ENCODE results near the gene OR6A2. TPM values are rescaled to one million over a fixed set of nuclear protein-coding genes. Genes with fewer than 3 reads are reported as not detected.

The OR6A2 gene
- total and polyA plus RNA-seq, 2 of the 8 experiments (the other 6 are each of a cell fraction or from before 2014, with no cell fraction given) = 0.14 to 0.20 TPM

DNA sequence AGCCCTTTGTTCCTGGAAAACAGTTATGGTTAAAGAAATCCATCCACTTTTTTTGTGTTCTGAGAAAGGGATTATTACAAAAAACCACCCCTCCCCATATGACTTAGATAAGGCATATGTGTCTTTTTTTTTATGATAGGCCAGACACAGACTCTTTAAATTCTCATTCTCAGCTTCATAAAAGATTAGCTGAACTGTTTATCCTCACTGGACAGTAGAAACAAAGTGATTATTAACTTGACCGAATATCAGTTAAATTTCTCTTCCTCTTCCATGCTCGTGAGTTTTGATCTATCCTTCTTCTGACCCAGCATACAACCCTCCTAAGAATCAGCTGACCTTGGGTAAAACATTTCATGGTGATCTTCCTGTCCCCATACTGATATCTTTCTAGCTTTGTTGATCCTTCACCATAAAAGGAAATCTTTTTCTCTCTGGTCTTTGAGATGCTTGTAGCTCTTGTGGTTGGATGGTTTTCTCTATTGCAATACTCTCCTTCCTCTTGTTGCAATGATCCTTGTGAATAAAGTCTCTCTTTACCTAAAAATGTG lies 53.9 kb downstream of the OR6A2 start:
- DNase-seq (ENCODE audit: low read depth in 1 of 2, low spot score in 2 of 2) (no peak), FAIRE-seq (no peak)
- Histone ChIP-seq H2BK5ac (ENCODE audit: low read depth, low read length) (no peak overlapping the region), H2BK15ac (ENCODE audit: low read length) (no peak overlapping the region), H2AFZ (ENCODE audit: low read length) (no peak overlapping the region), H4K5ac (ENCODE audit: insufficient read length, low read depth, low read length) (no peak overlapping the region), H3K9ac (replicated peaks in 1 of 4; ENCODE audit: extremely low read depth in 1 of 4, low read depth in 3 of 4, low read length in 3 of 4) (no peak overlapping the region), H3K23me2 (ENCODE audit: low read depth, low read length) (no peaks in the 10 kb centered on the region), H3K36me3 (ENCODE audit: control insufficient read depth in 2 of 4, insufficient read depth in 4 of 4, low read length in 3 of 4) (no peaks in the 10 kb centered on the region), H3K4me1 (replicated peaks in 1 of 4; ENCODE audit: control insufficient read depth in 3 of 4, insufficient read depth in 4 of 4, low read length in 3 of 4) (no peaks in the 10 kb centered on the region), H4K91ac (replicated peaks; ENCODE audit: insufficient read length, low read length) (no peak overlapping the region), H3K79me1 (ENCODE audit: low read depth, low read length) (no peaks in the 10 kb centered on the region), H2BK120ac (replicated peaks; ENCODE audit: low read depth, low read length) (no peak overlapping the region), H3K14ac (ENCODE audit: insufficient read length) (no peak overlapping the region), H3K27me3 (replicated peaks in 1 of 4; ENCODE audit: control insufficient read depth in 3 of 4, extremely low read depth in 1 of 4, insufficient read depth in 3 of 4, low read length in 3 of 4) (no peaks in the 10 kb centered on the region), H3K79me2 (ENCODE audit: control insufficient read depth in 1 of 2, insufficient read depth in 2 of 2, low read length in 2 of 2) (no peaks in the 10 kb centered on the region), H3K18ac (ENCODE audit: extremely low read depth, low read length) (no peak overlapping the region), H2BK20ac (ENCODE audit: low read length) (no peak overlapping the region), H3K4me2 (ENCODE audit: insufficient read depth in 1 of 2, low read depth in 2 of 2, low read length in 2 of 2) (no peak overlapping the region), H3K23ac (ENCODE audit: insufficient read length) (no peak overlapping the region), H4K8ac (ENCODE audit: extremely low read depth, insufficient read depth, low read length) (no peak overlapping the region), H3K4ac (replicated peaks; ENCODE audit: insufficient read length, low read depth, low read length) (no peak overlapping the region), H2BK12ac (ENCODE audit: low read depth, low read length) (no peak overlapping the region), H4K20me1 (replicated peaks in 1 of 2; ENCODE audit: control insufficient read depth in 1 of 2, insufficient read depth in 2 of 2, low read length in 2 of 2) (no peaks in the 10 kb centered on the region), H3K27ac (ENCODE audit: low read depth, low read length) (no peak overlapping the region), H3K4me3 (ENCODE audit: extremely low read depth in 1 of 4, insufficient read depth in 2 of 4, low read depth in 3 of 4, low read length in 4 of 4) (no peak overlapping the region), H3K56ac (replicated peaks; ENCODE audit: insufficient read length, low read depth, low read length) (no peak overlapping the region), H3K9me3 (ENCODE audit: insufficient read depth in 2 of 2, low read depth in 1 of 2, low read length in 1 of 2) (no peaks in the 10 kb centered on the region), H2AK5ac (ENCODE audit: low read depth, low read length) (no peak overlapping the region)
- 90% methylated on average over 2 of the region's 2 CpGs; no CpG with 5 or more reads in 1 of the 2 experiments for WGBS, 2 experiments (ENCODE audit: extremely low coverage in 1 of 2, insufficient coverage in 1 of 2, insufficient read length in 1 of 2, insufficient replicate concordance in 2 of 2, low coverage in 1 of 2, low lambda C conversion rate in 2 of 2, missing lambda C conversion rate in 1 of 2)
- ChIA-PET CTCF (ENCODE audit: partially characterized antibody) (interaction anchor here (1.4 to 7.8 kb wide), 3 partner anchors 7 to 25 kb away, joined by 3 to 86 read pairs (median 36); no protein-coding TSS in a partner anchor), POLR2A (ENCODE audit: partially characterized antibody) (interaction anchor here (0.7 kb wide), 1 partner anchor 25 kb away, joined by 3 read pairs; no protein-coding TSS in a partner anchor)
- TF ChIP-seq EZH2 (IDR thresholded peaks at IDR 0.05; ENCODE audit: low read depth, low read length, severe bottlenecking) = no peak
- TF ChIP-seq RBBP5 (IDR thresholded peaks at IDR 0.05; ENCODE audit: borderline replicate concordance, low read depth, low read length) = no peak
- TF ChIP-seq JUND (IDR thresholded peaks at IDR 0.05; ENCODE audit: low read length) = no peak
- no peak for TF ChIP-seq SP4 (IDR thresholded peaks at IDR 0.05; ENCODE audit: low read length)
- no peak for TF ChIP-seq TAF1 (IDR thresholded peaks at IDR 0.05; ENCODE audit: low read depth, low read length)
- no peak for TF ChIP-seq TEAD4 (IDR thresholded peaks at IDR 0.05; ENCODE audit: low read depth, low read length)
- TF ChIP-seq, protein P1, sequence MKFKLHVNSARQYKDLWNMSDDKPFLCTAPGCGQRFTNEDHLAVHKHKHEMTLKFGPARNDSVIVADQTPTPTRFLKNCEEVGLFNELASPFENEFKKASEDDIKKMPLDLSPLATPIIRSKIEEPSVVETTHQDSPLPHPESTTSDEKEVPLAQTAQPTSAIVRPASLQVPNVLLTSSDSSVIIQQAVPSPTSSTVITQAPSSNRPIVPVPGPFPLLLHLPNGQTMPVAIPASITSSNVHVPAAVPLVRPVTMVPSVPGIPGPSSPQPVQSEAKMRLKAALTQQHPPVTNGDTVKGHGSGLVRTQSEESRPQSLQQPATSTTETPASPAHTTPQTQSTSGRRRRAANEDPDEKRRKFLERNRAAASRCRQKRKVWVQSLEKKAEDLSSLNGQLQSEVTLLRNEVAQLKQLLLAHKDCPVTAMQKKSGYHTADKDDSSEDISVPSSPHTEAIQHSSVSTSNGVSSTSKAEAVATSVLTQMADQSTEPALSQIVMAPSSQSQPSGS (IDR thresholded peaks at IDR 0.05; ENCODE audit: low read length) = no peak
- no peak for TF ChIP-seq CBX5 (IDR thresholded peaks at IDR 0.05; ENCODE audit: low read depth, low read length)
- no peak for TF ChIP-seq BRCA1 (IDR thresholded peaks at IDR 0.05; ENCODE audit: low read depth, low read length)
- no peak for TF ChIP-seq TBP (IDR thresholded peaks at IDR 0.05; ENCODE audit: low read depth, low read length)
- no peak for TF ChIP-seq NRF1 (IDR thresholded peaks at IDR 0.05; ENCODE audit: low read depth, low read length)
- no peak for TF ChIP-seq KDM5A (IDR thresholded peaks at IDR 0.05; ENCODE audit: low read length)

Data from H1 (cell line).